Measurements from ENCODE around the gene DNAJC7. TPM values are rescaled to one million over a fixed set of nuclear protein-coding genes. Genes with fewer than 3 reads are reported as not detected.
A peak's percentile ranks its signal among the peaks of the same experiment; 100 is the strongest.

DNAJC7 gene
- total and polyA plus RNA-seq, 7 donors, result 46.7 to 91.6 (median 57.1) TPM

GRCh38 chr17:42001729-42002128 is 15.5 kb downstream of the DNAJC7 start:
- no peaks in the 10 kb centered on the region for H3K27me3 ChIP-seq
- no peaks in the 10 kb centered on the region for H3K9me3 ChIP-seq
- no peak for DNase-seq
- H3K4me3 ChIP-seq, result no peak overlapping the region
- no peak for TF ChIP-seq POLR2A (IDR thresholded peaks at IDR 0.05)
- TF ChIP-seq POLR2AphosphoS5 (IDR thresholded peaks at IDR 0.05), result no peak
- no peak for TF ChIP-seq EP300 (IDR thresholded peaks at IDR 0.05)
- TF ChIP-seq CTCF (IDR thresholded peaks at IDR 0.05), result no peak
- H3K4me1 ChIP-seq, result peaks cover 0 to 27% (median 25%) of the 10 kb centered on the region in 4 donors
- intact Hi-C loops (cut with DNase I), result no loop called here
- WGBS, 2 donors, result 77 to 88% methylated on average over 2 of the region's 2 CpGs
- H3K27ac ChIP-seq, result no peak overlapping the region
- peaks cover 16 to 66% (median 33%) of the 10 kb centered on the region in 4 donors for H3K36me3 ChIP-seq

GRCh38 chr17:42000413-42001133 is 16.7 kb downstream of the DNAJC7 start:
- Histone ChIP-seq H3K36me3 (peaks cover 22 to 78% (median 44%) of the 10 kb centered on the region in 4 donors), H3K9me3 (no peaks in the 10 kb centered on the region), H3K4me3 (no peak overlapping the region), H3K27ac (no peak overlapping the region), H3K4me1 (peaks cover 0 to 22% (median 17%) of the 10 kb centered on the region in 4 donors), H3K27me3 (no peaks in the 10 kb centered on the region)
- TF ChIP-seq EP300 (IDR thresholded peaks at IDR 0.05) (no peak), CTCF (IDR thresholded peaks at IDR 0.05) (no peak), POLR2AphosphoS5 (IDR thresholded peaks at IDR 0.05) (no peak), POLR2A (IDR thresholded peaks at IDR 0.05) (no peak)
- DNase-seq, result no peak
- 24 to 69% methylated on average over 3 of the region's 3 CpGs for WGBS, 2 donors
- intact Hi-C loops (cut with DNase I), result no loop called here

GRCh38 chr17:41998497-41998896 is 18.7 kb downstream of the DNAJC7 start:
- Histone ChIP-seq H3K4me1 (peaks cover 0 to 6% (median 0%) of the 10 kb centered on the region in 4 donors), H3K9me3 (no peaks in the 10 kb centered on the region), H3K4me3 (no peak overlapping the region), H3K36me3 (peaks cover 33 to 98% (median 55%) of the 10 kb centered on the region in 4 donors), H3K27me3 (no peaks in the 10 kb centered on the region), H3K27ac (no peak overlapping the region)
- intact Hi-C loops (cut with DNase I), result no loop called here
- TF ChIP-seq CTCF (IDR thresholded peaks at IDR 0.05), result no peak
- TF ChIP-seq POLR2A (IDR thresholded peaks at IDR 0.05), result no peak
- TF ChIP-seq POLR2AphosphoS5 (IDR thresholded peaks at IDR 0.05), result no peak
- no peak for TF ChIP-seq EP300 (IDR thresholded peaks at IDR 0.05)
- WGBS, 2 donors, result 34 to 42% methylated on average over 2 of the region's 2 CpGs
- DNase-seq, result no peak

GRCh38 chr17:41996855-41997164 is 20.4 kb downstream of the DNAJC7 start:
- Histone ChIP-seq H3K27me3 (no peaks in the 10 kb centered on the region), H3K27ac (no peak overlapping the region), H3K9me3 (no peaks in the 10 kb centered on the region), H3K36me3 (peaks cover 33 to 99% (median 61%) of the 10 kb centered on the region in 4 donors), H3K4me1 (no peaks in the 10 kb centered on the region), H3K4me3 (no peak overlapping the region)
- no peak for DNase-seq
- WGBS, 2 donors, result 88 to 92% methylated on average over 2 of the region's 2 CpGs
- no peak for TF ChIP-seq EP300 (IDR thresholded peaks at IDR 0.05)
- no peak for TF ChIP-seq POLR2A (IDR thresholded peaks at IDR 0.05)
- TF ChIP-seq CTCF (IDR thresholded peaks at IDR 0.05), result no peak
- TF ChIP-seq POLR2AphosphoS5 (IDR thresholded peaks at IDR 0.05), result no peak
- intact Hi-C loops (cut with DNase I), result no loop called here

- H3K27me3 ChIP-seq, result no peaks in the 10 kb centered on the region
- peaks cover 34 to 100% (median 66%) of the 10 kb centered on the region in 4 donors for H3K36me3 ChIP-seq
- 70 to 86% methylated on average over 3 of the region's 3 CpGs for WGBS, 2 donors
- no peak overlapping the region for H3K4me3 ChIP-seq
- TF ChIP-seq POLR2A (IDR thresholded peaks at IDR 0.05), result no peak
- no peak for TF ChIP-seq EP300 (IDR thresholded peaks at IDR 0.05)
- no peak for TF ChIP-seq CTCF (IDR thresholded peaks at IDR 0.05)
- TF ChIP-seq POLR2AphosphoS5 (IDR thresholded peaks at IDR 0.05), result no peak
- no peak for DNase-seq
- no peaks in the 10 kb centered on the region for H3K9me3 ChIP-seq
- H3K4me1 ChIP-seq, result no peaks in the 10 kb centered on the region
- intact Hi-C loops (cut with DNase I), result no loop called here
- peak overlapping the region in 2 of 4 donors; percentile 28 to 29 for H3K27ac ChIP-seq
Observed at GRCh38 chr17:41992576-41992975, 24.7 kb downstream of the DNAJC7 start.
